Activated naive CD4-positive, alpha-beta T cell treated with anti-CD3 and anti-CD28 coated beads, Interleukin-2, amount 50 U/mL, for 24 hours (primary cell): ENCODE measurements around the gene CAAP1.
"Not testable (repeated sequence)": the region's sequence is repeated elsewhere in the genome, so short reads cannot be mapped to it uniquely, and the experiment has no call there.

Source experiments
- H3K27ac Mint-ChIP-seq: one replicate; pipeline ENCODE4 v1.8.0; 2021; ENCODE audit warnings: mild to moderate bottlenecking, mixed read lengths
- H3K27me3 Mint-ChIP-seq: one replicate; pipeline ENCODE4 v1.8.0; 2021; ENCODE audit warnings: mixed read lengths
- H3K36me3 Mint-ChIP-seq: one replicate; pipeline ENCODE4 v1.8.0; 2021; ENCODE audit warnings: mixed read lengths
- H3K4me1 Mint-ChIP-seq: one replicate; pipeline ENCODE4 v1.8.0; 2021; ENCODE audit warnings: mixed read lengths
- H3K4me3 Mint-ChIP-seq: one replicate; pipeline ENCODE4 v1.8.0; 2021; ENCODE audit warnings: mild to moderate bottlenecking, mixed read lengths
- H3K9me3 Mint-ChIP-seq: one replicate; pipeline ENCODE4 v1.8.0; 2021; ENCODE audit warnings: mixed read lengths

The CAAP1 gene

DNA sequence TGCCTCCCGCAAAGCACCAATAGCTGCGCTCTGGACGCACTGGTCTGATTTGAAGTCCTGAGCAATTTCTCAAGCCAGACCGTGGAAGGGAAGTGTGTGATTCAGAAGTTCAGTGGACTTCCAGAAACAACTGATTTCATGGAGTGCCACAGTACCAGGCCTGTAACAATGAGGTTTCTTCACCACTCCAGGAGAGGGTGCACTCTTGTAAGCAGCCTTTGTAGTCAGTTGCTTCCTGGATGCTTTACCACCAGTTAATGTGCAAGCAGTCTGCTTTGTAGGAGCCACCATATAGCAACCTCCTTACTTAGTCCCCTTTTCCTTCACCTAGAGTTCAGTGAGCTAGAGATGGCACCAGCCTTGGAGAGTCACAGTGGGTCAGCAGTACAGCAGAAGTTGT, 12.3 kb downstream of the CAAP1 start:
- Mint-ChIP-seq H3K4me1 (no peaks in the 10 kb centered on the region), H3K36me3 (peaks cover 47% of the 10 kb centered on the region), H3K9me3 (peaks cover 16% of the 10 kb centered on the region), H3K27me3 (no peaks in the 10 kb centered on the region), H3K27ac (no peak overlapping the region), H3K4me3 (no peak overlapping the region)

DNA sequence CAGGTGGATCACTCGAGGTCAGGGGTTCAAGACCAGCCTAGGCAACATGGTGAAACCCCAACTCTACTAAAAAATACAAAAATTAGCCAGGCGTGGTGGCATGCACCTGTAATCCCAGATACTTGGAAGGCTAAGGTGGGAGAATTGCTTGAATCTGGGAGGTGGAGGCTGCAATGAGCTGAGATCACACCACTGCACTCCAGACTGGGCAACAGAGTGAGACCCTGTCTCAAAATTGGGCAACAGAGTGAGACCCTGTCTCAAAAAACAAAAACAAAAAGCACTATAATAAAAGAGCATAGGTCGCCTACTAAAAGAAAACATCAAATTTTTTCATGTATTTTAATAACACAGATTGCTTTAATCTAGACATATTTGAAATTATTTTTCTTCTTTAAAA, 17.4 kb downstream of the CAAP1 start:
- Mint-ChIP-seq H3K9me3 (peaks cover 12% of the 10 kb centered on the region), H3K36me3 (peaks cover 21% of the 10 kb centered on the region)
- not testable (repeated sequence) for H3K4me3 Mint-ChIP-seq, H3K27ac Mint-ChIP-seq, H3K27me3 Mint-ChIP-seq, H3K4me1 Mint-ChIP-seq

DNA sequence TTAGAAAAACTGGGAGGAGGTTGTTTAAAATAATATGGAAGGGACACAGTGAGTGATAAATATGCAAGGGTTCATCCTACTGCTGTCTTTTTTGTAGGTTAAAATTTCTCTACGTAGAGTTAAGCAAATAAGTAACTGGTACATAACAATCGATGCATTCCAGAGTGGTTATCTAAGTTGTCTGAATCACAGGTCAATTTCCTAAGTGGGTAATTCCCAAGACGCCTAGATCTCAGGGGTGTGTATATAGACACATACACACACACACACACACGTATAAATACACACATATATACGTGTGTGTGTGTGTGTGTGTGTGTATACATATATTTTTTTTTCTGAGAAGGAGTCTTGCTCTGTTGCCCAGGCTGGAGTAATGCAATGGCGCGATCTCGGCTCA, 22.3 kb downstream of the CAAP1 start:
- Mint-ChIP-seq H3K4me3 (no peak overlapping the region), H3K27ac (no peak overlapping the region), H3K27me3 (no peaks in the 10 kb centered on the region), H3K4me1 (no peaks in the 10 kb centered on the region), H3K9me3 (no peaks in the 10 kb centered on the region), H3K36me3 (peaks cover 3% of the 10 kb centered on the region)

DNA sequence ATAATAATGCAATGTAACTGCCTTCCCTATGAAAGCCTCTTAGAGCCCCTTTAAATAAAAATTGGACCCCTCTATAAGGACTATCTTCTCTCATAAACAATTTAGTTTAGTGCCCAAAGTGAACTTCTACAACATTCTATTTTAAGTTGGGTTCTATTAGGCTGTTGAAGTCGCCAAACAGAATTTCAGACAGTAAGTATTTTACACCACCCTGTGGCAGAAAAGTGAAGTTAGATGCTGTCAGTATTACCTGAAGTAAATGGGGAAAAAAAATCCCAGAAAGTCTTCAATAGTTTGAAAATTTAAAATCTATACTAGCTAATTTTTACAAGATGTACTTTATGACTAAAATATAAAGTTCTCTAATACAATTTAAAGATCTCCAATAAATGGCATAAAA, 29.5 kb downstream of the CAAP1 start:
- Mint-ChIP-seq H3K4me3 (no peak overlapping the region), H3K9me3 (no peaks in the 10 kb centered on the region), H3K4me1 (no peaks in the 10 kb centered on the region), H3K27ac (no peak overlapping the region), H3K36me3 (peaks cover 7% of the 10 kb centered on the region), H3K27me3 (no peaks in the 10 kb centered on the region)

DNA sequence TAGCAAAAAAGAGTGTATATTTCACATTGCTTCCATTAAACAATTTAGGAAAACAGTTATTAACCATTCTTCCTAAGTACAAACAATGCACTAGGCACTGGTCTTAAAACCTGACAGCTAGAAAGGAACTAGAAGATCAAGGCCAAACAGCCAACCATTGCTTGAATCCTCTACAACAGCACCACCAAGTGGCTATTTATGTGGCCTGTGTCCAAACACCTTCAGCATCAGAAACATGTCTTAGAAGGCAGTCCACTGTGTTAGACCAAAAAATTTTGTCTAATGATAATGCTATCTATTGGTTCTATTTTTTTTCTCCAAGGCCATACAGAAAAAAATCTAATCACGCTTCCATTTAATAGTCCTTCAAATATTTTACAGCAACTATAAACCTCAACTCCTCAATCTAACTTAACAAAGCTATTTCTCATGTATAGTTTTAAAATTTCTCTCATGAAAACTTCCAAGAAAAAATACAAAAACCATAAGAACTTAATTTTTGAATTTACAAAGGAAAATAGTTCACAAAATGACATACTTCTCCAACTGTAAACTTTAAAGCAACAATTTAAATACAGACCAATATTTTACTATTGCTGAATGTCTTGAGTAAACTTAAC, 36.1 kb downstream of the CAAP1 start:
- Mint-ChIP-seq H3K9me3 (no peaks in the 10 kb centered on the region), H3K4me3 (no peak overlapping the region), H3K27ac (no peak overlapping the region), H3K27me3 (no peaks in the 10 kb centered on the region), H3K4me1 (no peaks in the 10 kb centered on the region), H3K36me3 (peaks cover 13% of the 10 kb centered on the region)

- no peaks in the 10 kb centered on the region for H3K27me3 Mint-ChIP-seq
- no peak overlapping the region for H3K4me3 Mint-ChIP-seq
- H3K27ac Mint-ChIP-seq = no peak overlapping the region
- no peaks in the 10 kb centered on the region for H3K4me1 Mint-ChIP-seq
- peaks cover 13% of the 10 kb centered on the region for H3K36me3 Mint-ChIP-seq
- no peaks in the 10 kb centered on the region for H3K9me3 Mint-ChIP-seq
Measured at GRCh38 chr9:26850995-26851394, 41.6 kb downstream of the CAAP1 start.

DNA sequence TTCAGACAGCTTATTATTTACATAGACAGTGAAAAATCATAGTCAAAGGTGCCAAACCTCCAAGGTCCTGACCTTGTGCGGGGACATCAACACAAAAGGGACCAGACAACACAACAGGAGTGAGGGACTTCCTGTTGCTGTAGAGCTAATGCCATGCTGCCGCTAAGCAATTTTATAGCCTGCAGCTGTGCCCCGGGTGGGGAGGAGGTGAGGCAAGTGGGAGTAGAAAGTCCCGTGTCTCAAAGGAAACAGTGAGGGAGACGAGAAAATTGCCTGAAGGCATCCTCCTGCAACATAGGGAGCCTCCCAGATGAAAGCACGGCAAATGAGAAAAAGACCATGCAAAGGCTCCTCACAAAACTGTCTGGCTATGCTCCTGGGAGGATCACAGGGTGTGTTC, 58.8 kb downstream of the CAAP1 start:
- no peak overlapping the region for H3K27ac Mint-ChIP-seq
- H3K9me3 Mint-ChIP-seq = peaks cover 5% of the 10 kb centered on the region

DNA sequence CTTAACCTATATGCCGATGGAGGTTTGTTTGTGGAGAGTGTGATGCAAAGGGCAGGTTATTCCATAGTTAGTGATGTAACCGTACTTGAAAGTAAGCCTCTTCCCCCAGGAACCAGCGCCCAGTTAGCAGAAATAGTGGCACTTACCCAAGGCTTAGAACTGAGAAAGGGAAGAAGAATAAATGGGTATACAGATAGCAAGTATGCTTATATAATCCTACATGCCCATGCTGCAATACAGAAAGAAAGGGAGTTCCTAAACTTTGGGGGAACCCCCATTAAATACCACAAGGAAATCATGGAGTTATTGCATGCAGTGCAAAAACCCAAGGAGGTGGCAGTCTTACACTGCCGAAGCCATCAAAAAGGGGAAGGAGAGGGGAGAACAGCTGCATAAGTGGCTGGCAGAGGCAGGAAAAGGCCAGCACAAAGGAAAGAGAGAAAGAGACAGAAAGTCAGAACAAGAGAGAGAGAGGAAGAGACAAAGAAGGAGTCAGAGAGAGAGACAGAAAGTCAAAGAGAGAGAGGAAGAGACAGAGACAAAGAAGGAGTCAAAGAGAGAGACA, 64.1 kb downstream of the CAAP1 start:
- not testable (repeated sequence) for H3K27ac Mint-ChIP-seq, H3K27me3 Mint-ChIP-seq, H3K36me3 Mint-ChIP-seq, H3K9me3 Mint-ChIP-seq, H3K4me3 Mint-ChIP-seq, H3K4me1 Mint-ChIP-seq

More for the DNA sequence above, 58.8 kb downstream of the CAAP1 start:
- H3K36me3 Mint-ChIP-seq = peaks cover 16% of the 10 kb centered on the region
- no peaks in the 10 kb centered on the region for H3K27me3 Mint-ChIP-seq
- no peak overlapping the region for H3K4me3 Mint-ChIP-seq
- peaks cover 4% of the 10 kb centered on the region for H3K4me1 Mint-ChIP-seq

DNA sequence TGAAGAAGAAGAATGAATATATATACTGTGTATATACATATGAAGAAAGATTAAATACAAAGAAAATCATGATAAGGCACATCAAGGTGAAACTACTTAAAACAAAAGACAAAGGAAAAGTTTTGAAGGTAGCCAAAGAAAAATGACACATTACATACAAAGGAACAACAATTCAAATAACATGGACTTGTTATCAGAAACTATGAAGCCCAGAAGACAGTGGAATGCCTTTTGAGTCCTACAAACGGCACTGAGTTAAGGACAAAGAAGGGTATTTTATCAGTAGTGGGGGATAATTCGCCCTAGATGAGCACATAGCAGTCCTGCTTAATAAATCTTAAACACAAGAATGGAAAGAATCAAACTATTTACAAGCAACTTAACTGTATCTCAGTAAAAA, 77.8 kb downstream of the CAAP1 start:
- Mint-ChIP-seq H3K4me3 (no peak overlapping the region), H3K27me3 (peaks cover 1% of the 10 kb centered on the region), H3K27ac (no peak overlapping the region), H3K36me3 (peaks cover 2% of the 10 kb centered on the region), H3K9me3 (no peaks in the 10 kb centered on the region), H3K4me1 (no peaks in the 10 kb centered on the region)

- no peaks in the 10 kb centered on the region for H3K9me3 Mint-ChIP-seq
- H3K4me1 Mint-ChIP-seq = no peaks in the 10 kb centered on the region
- peaks cover 3% of the 10 kb centered on the region for H3K27me3 Mint-ChIP-seq
- peaks cover 2% of the 10 kb centered on the region for H3K36me3 Mint-ChIP-seq
- no peak overlapping the region for H3K27ac Mint-ChIP-seq
- H3K4me3 Mint-ChIP-seq = no peak overlapping the region
Measured at GRCh38 chr9:26813247-26813646, 79.4 kb downstream of the CAAP1 start.

- Mint-ChIP-seq H3K27me3 (peaks cover 3% of the 10 kb centered on the region), H3K4me1 (no peaks in the 10 kb centered on the region), H3K9me3 (no peaks in the 10 kb centered on the region)
Measured at GRCh38 chr9:26812217-26812616, 80.4 kb downstream of the CAAP1 start.

GRCh38 chr9:26811106-26811505, 81.5 kb downstream of the CAAP1 start:
- no peak overlapping the region for H3K4me3 Mint-ChIP-seq
- peaks cover 2% of the 10 kb centered on the region for H3K36me3 Mint-ChIP-seq
- H3K9me3 Mint-ChIP-seq = no peaks in the 10 kb centered on the region
- peaks cover 3% of the 10 kb centered on the region for H3K27me3 Mint-ChIP-seq
- no peaks in the 10 kb centered on the region for H3K4me1 Mint-ChIP-seq
- no peak overlapping the region for H3K27ac Mint-ChIP-seq

More at GRCh38 chr9:26812217-26812616, 80.4 kb downstream of the CAAP1 start:
- Mint-ChIP-seq H3K27ac (no peak overlapping the region), H3K36me3 (peaks cover 2% of the 10 kb centered on the region), H3K4me3 (no peak overlapping the region)

- Mint-ChIP-seq H3K27ac (no peak overlapping the region), H3K4me3 (no peak overlapping the region)
Measured at GRCh38 chr9:26809795-26810194, 82.8 kb downstream of the CAAP1 start.

GRCh38 chr9:26807161-26807560, 85.4 kb downstream of the CAAP1 start:
- H3K36me3 Mint-ChIP-seq = peaks cover 2% of the 10 kb centered on the region
- H3K4me1 Mint-ChIP-seq = no peaks in the 10 kb centered on the region

More at GRCh38 chr9:26809795-26810194, 82.8 kb downstream of the CAAP1 start:
- Mint-ChIP-seq H3K27me3 (peaks cover 3% of the 10 kb centered on the region), H3K9me3 (no peaks in the 10 kb centered on the region), H3K4me1 (no peaks in the 10 kb centered on the region), H3K36me3 (peaks cover 2% of the 10 kb centered on the region)

GRCh38 chr9:26802921-26803320, 89.7 kb downstream of the CAAP1 start:
- Mint-ChIP-seq H3K27ac (no peak overlapping the region), H3K4me1 (no peaks in the 10 kb centered on the region), H3K27me3 (no peaks in the 10 kb centered on the region), H3K4me3 (no peak overlapping the region), H3K9me3 (no peaks in the 10 kb centered on the region), H3K36me3 (no peaks in the 10 kb centered on the region)

More at GRCh38 chr9:26807161-26807560, 85.4 kb downstream of the CAAP1 start:
- H3K9me3 Mint-ChIP-seq = no peaks in the 10 kb centered on the region
- no peak overlapping the region for H3K4me3 Mint-ChIP-seq
- H3K27ac Mint-ChIP-seq = no peak overlapping the region
- peaks cover 3% of the 10 kb centered on the region for H3K27me3 Mint-ChIP-seq

DNA sequence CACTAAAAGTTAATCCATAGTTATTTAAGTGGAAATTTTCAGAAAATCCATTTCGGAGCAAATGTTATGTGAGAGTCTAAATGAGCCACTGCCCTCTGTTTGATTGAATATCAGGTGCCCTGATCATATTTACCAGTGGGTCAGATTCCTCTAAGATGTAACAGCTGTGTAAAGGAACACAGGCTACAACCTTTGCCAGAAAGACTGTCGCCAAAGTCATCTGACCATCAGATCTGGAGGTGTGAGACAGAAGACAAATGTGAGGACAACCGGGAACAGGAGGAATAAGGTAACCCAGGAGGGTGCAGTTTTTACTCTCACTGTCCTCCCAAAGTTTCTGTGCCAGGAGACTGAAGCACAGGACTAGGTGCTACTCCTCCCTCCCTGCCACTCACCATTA, 90.8 kb downstream of the CAAP1 start:
- Mint-ChIP-seq H3K4me3 (no peak overlapping the region), H3K4me1 (no peaks in the 10 kb centered on the region), H3K27ac (no peak overlapping the region), H3K9me3 (no peaks in the 10 kb centered on the region), H3K36me3 (no peaks in the 10 kb centered on the region), H3K27me3 (no peaks in the 10 kb centered on the region)

DNA sequence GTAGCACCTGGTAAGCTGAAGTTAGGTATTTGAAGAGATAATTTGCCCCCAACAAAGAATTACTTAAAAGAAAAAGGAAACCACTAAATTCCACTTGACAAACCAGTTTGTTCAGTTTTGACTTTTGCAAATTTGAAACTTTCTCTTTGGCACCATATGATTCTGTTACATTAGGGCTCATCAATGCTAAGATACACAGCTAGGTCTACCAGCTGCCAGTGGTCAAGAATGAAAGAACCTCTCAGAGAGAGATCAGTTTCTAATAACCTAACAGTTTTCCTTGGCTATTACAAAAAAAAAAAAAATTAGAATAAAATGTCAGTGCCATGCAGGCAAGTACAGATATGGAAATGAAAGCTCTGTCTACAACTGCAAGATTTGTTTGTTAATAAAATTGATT, 92.3 kb downstream of the CAAP1 start:
- Mint-ChIP-seq H3K36me3 (no peaks in the 10 kb centered on the region), H3K9me3 (no peaks in the 10 kb centered on the region), H3K4me3 (no peak overlapping the region), H3K27ac (no peak overlapping the region), H3K27me3 (no peaks in the 10 kb centered on the region), H3K4me1 (no peaks in the 10 kb centered on the region)
